Gastroesophageal sphincter (tissue), 4 donors: Measurements from ENCODE around the gene SDK1. TPM values are rescaled to one million over a fixed set of nuclear protein-coding genes. Genes with fewer than 3 reads are reported as not detected.

Experiments used
- ATAC-seq: fragments of 150-250 bp; one replicate; pipeline ENCODE4 v1.9.1; 2016; ENCODE audit warnings: mild to moderate bottlenecking, moderate library complexity
- H3K27ac ChIP-seq, 4 donors: fragments of 200-600 bp; sonication (generic) in 3 of 4; 1 replicate in 3 of 4; 2 replicates in 1 of 4; pipeline ENCODE4 v1.5.1; 2016 to 2019
- H3K27me3 ChIP-seq: fragments of 200-600 bp; sonication (generic); one replicate; pipeline ENCODE4 v1.5.1; 2019
- H3K36me3 ChIP-seq, 2 donors: fragments of 200-600 bp; sonication (generic); one replicate each; pipeline ENCODE4 v1.5.1; 2019; ENCODE audit warnings: control low read depth in 1 of 2
- H3K4me1 ChIP-seq, 3 donors: fragments of 200-600 bp; sonication (generic); 1 replicate in 2 of 3; 2 replicates in 1 of 3; pipeline ENCODE4 v1.5.1; 2016 to 2019; ENCODE audit warnings: control low read depth in 2 of 3
- H3K4me3 ChIP-seq, 2 donors: fragments of 200-600 bp; sonication (generic); one replicate each; pipeline ENCODE4 v1.5.1; 2019; ENCODE audit warnings: mild to moderate bottlenecking in 1 of 2, moderate library complexity in 1 of 2
- H3K9me3 ChIP-seq, 3 donors: fragments of 200-600 bp; sonication (generic); one replicate each; pipeline ENCODE4 v1.5.1; 2017 to 2019; ENCODE audit warnings: control low read depth in 2 of 3
- CTCF ChIP-seq, 4 experiments: fragments of 200-600 bp in 2 of 4; fragments of 450-650 bp in 2 of 4; sonication (generic) in 1 of 4; IDR thresholded peaks; one replicate each; pipeline ENCODE4 v1.5.1; 2017 to 2019; ENCODE audit warnings: antibody characterized with exemption in 4 of 4, mild to moderate bottlenecking in 2 of 4, moderate library complexity in 2 of 4
- EP300 ChIP-seq: sonication (generic); formaldehyde crosslinking; IDR thresholded peaks from one replicate; pipeline ENCODE4 v1.6.1; 2017; ENCODE audit warnings: antibody characterized with exemption, mild to moderate bottlenecking
- POLR2A ChIP-seq, 2 donors: fragments of 450-650 bp; IDR thresholded peaks; one replicate each; pipeline ENCODE4 v1.6.1; 2017; ENCODE audit warnings: antibody characterized with exemption in 2 of 2, mild to moderate bottlenecking in 2 of 2, moderate library complexity in 1 of 2
- POLR2AphosphoS5 ChIP-seq: sonication (generic); formaldehyde crosslinking; IDR thresholded peaks from one replicate; pipeline ENCODE4 v1.6.1; 2017; ENCODE audit warnings: antibody characterized with exemption
- WGBS, 2 donors: methylation state at CpG; one replicate each; pipeline ENCODE4 v1.1.5; 2018; ENCODE audit warnings: low coverage in 1 of 2; 5-methylcytosine and 5-hydroxymethylcytosine counted together
- total RNA-seq, 4 donors: library from RNA; depleted of rRNA; stranded (reverse); fragments of >200 nt; gene quantifications; one replicate each; pipeline ENCODE4 v1.1.0, GENCODE V29; 2016

Gene SDK1
- total RNA-seq, 4 donors from 2014 or later, result 6.1 to 13.6 (median 8.7) TPM

GRCh38 chr7:4109481-4110110, 808.5 kb downstream of the SDK1 start:
- TF ChIP-seq EP300 (no peak), POLR2A (IDR thresholded peaks at IDR 0.05) (no peak)
- peaks cover 0 to 7% of the 10 kb centered on the region in 2 donors for H3K36me3 ChIP-seq
- H3K27ac ChIP-seq, result no peak overlapping the region
- no peaks in the 10 kb centered on the region for H3K4me1 ChIP-seq
- ATAC-seq, result no peak
- H3K9me3 ChIP-seq, result no peaks in the 10 kb centered on the region
- 78 to 83% methylated on average over 4 to 6 of the region's 16 CpGs for WGBS, 2 donors
- H3K4me3 ChIP-seq, result no peak overlapping the region
- no peaks in the 10 kb centered on the region for H3K27me3 ChIP-seq

- H3K36me3 ChIP-seq, result peaks cover 0 to 9% of the 10 kb centered on the region in 2 donors
- TF ChIP-seq POLR2A (IDR thresholded peaks at IDR 0.05) (no peak), CTCF (IDR thresholded peaks at IDR 0.05) (no peak), EP300 (no peak), POLR2AphosphoS5 (no peak)
- no peaks in the 10 kb centered on the region for H3K4me1 ChIP-seq
- no peaks in the 10 kb centered on the region for H3K27me3 ChIP-seq
- H3K27ac ChIP-seq, result no peak overlapping the region
- no peak overlapping the region for H3K4me3 ChIP-seq
- ATAC-seq, result no peak
- 100% methylated on average over 3 of the region's 4 CpGs; no CpG with 5 or more reads in 1 of the 2 donors for whole genome bisulfite sequencing, 2 donors
- H3K9me3 ChIP-seq, result no peaks in the 10 kb centered on the region
Measured at GRCh38 chr7:4110438-4110837, 809.4 kb downstream of the SDK1 start.

- 72 to 76% methylated on average over 5 of the region's 5 CpGs for WGBS, 2 donors
- TF ChIP-seq EP300, result no peak
- no peak for TF ChIP-seq CTCF (IDR thresholded peaks at IDR 0.05)
- no peak for TF ChIP-seq POLR2AphosphoS5
- TF ChIP-seq POLR2A (IDR thresholded peaks at IDR 0.05), result no peak
- no peaks in the 10 kb centered on the region for H3K4me1 ChIP-seq
- H3K4me3 ChIP-seq, result no peak overlapping the region
- ATAC-seq, result no peak
- peaks cover 0 to 9% of the 10 kb centered on the region in 2 donors for H3K36me3 ChIP-seq
- H3K27me3 ChIP-seq, result no peaks in the 10 kb centered on the region
- no peaks in the 10 kb centered on the region for H3K9me3 ChIP-seq
- no peak overlapping the region for H3K27ac ChIP-seq
Measured at GRCh38 chr7:4111166-4111565, 810.1 kb downstream of the SDK1 start.

GRCh38 chr7:4113271-4113670, 812.2 kb downstream of the SDK1 start:
- WGBS, 2 donors, result 94 to 97% methylated on average over 6 to 8 of the region's 14 CpGs
- no peak for TF ChIP-seq CTCF (IDR thresholded peaks at IDR 0.05)
- TF ChIP-seq EP300, result no peak
- no peak for TF ChIP-seq POLR2AphosphoS5
- TF ChIP-seq POLR2A (IDR thresholded peaks at IDR 0.05), result no peak
- Histone ChIP-seq H3K9me3 (no peaks in the 10 kb centered on the region), H3K4me1 (no peaks in the 10 kb centered on the region), H3K36me3 (peaks cover 0 to 9% of the 10 kb centered on the region in 2 donors), H3K27ac (no peak overlapping the region), H3K27me3 (no peaks in the 10 kb centered on the region), H3K4me3 (no peak overlapping the region)
- ATAC-seq, result no peak

GRCh38 chr7:4113976-4114375, 812.9 kb downstream of the SDK1 start:
- H3K27me3 ChIP-seq, result no peaks in the 10 kb centered on the region
- H3K27ac ChIP-seq, result no peak overlapping the region
- ATAC-seq, result no peak
- no peak for TF ChIP-seq EP300
- TF ChIP-seq CTCF (IDR thresholded peaks at IDR 0.05), result no peak
- TF ChIP-seq POLR2AphosphoS5, result no peak
- no peak for TF ChIP-seq POLR2A (IDR thresholded peaks at IDR 0.05)
- peaks cover 0 to 9% of the 10 kb centered on the region in 2 donors for H3K36me3 ChIP-seq
- H3K9me3 ChIP-seq, result no peaks in the 10 kb centered on the region
- H3K4me1 ChIP-seq, result no peaks in the 10 kb centered on the region
- H3K4me3 ChIP-seq, result no peak overlapping the region
- WGBS, 2 donors, result 91% methylated on average over 7 of the region's 25 CpGs; no CpG with 5 or more reads in 1 of the 2 donors
